Measurements from ENCODE around the gene HBZ. TPM values are rescaled to one million over a fixed set of nuclear protein-coding genes. Genes with fewer than 3 reads are reported as not detected.

Gene HBZ
- total and polyA plus RNA-seq, 7 donors, result 0.10 TPM; not detected in 6

DNA sequence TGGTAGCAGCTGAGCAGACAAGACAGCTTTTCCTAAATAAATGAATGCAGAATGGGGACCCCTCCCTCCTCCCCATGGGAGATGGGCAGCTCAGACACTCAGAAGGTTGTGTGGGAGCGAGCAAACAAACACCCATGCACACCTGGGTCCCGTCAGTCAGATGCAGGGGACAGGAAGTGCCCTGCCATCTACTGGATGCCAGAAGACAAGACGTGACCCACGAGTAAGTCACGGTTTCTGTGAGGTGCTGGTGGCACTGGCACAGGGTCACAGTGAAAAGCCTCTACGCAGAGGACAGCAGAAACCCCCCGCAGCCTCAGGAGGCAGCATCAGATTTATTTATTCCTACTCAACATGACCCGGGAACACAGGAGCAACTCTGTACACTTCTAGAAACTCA lies 36.2 kb downstream of the HBZ start:
- no peak for DNase-seq
- no peaks in the 10 kb centered on the region for H3K4me1 ChIP-seq
- H3K36me3 ChIP-seq, result peaks cover 20 to 66% (median 57%) of the 10 kb centered on the region in 4 donors
- no peak overlapping the region for H3K27ac ChIP-seq
- no peaks in the 10 kb centered on the region for H3K9me3 ChIP-seq
- 62 to 67% methylated on average over 8 of the region's 8 CpGs for WGBS, 2 donors
- H3K4me3 ChIP-seq, result no peak overlapping the region
- TF ChIP-seq POLR2AphosphoS5 (IDR thresholded peaks at IDR 0.05), result no peak
- no peak for TF ChIP-seq EP300 (IDR thresholded peaks at IDR 0.05)
- TF ChIP-seq POLR2A (IDR thresholded peaks at IDR 0.05), result no peak
- no peak for TF ChIP-seq CTCF (IDR thresholded peaks at IDR 0.05)
- intact Hi-C loops (cut with DNase I), result no loop called here
- no peaks in the 10 kb centered on the region for H3K27me3 ChIP-seq

- Histone ChIP-seq H3K9me3 (no peaks in the 10 kb centered on the region), H3K27ac (no peak overlapping the region), H3K4me1 (no peaks in the 10 kb centered on the region), H3K27me3 (no peaks in the 10 kb centered on the region), H3K4me3 (no peak overlapping the region), H3K36me3 (peaks cover 22 to 77% (median 65%) of the 10 kb centered on the region in 4 donors)
- DNase-seq, result no peak
- WGBS, 2 donors, result 96% methylated on average over 34 of the region's 34 CpGs
- no peak for TF ChIP-seq POLR2AphosphoS5 (IDR thresholded peaks at IDR 0.05)
- no peak for TF ChIP-seq POLR2A (IDR thresholded peaks at IDR 0.05)
- no peak for TF ChIP-seq EP300 (IDR thresholded peaks at IDR 0.05)
- intact Hi-C loops (cut with DNase I), result no loop called here
Measured at GRCh38 chr16:189604-190186, 37.3 kb downstream of the HBZ start.

GRCh38 chr16:191831-192230 lies 39.4 kb downstream of the HBZ start:
- no peaks in the 10 kb centered on the region for H3K9me3 ChIP-seq
- H3K27ac ChIP-seq, result no peak overlapping the region
- H3K36me3 ChIP-seq, result peaks cover 31 to 98% (median 79%) of the 10 kb centered on the region in 4 donors
- H3K4me1 ChIP-seq, result no peaks in the 10 kb centered on the region
- H3K4me3 ChIP-seq, result no peak overlapping the region
- no peaks in the 10 kb centered on the region for H3K27me3 ChIP-seq
- DNase-seq, result no peak
- TF ChIP-seq POLR2AphosphoS5 (IDR thresholded peaks at IDR 0.05) (no peak), POLR2A (IDR thresholded peaks at IDR 0.05) (no peak), EP300 (IDR thresholded peaks at IDR 0.05) (no peak), CTCF (IDR thresholded peaks at IDR 0.05) (no peak)
- intact Hi-C loops (cut with DNase I), result no loop called here
- WGBS, 2 donors, result 92 to 94% methylated on average over 4 of the region's 4 CpGs

DNA sequence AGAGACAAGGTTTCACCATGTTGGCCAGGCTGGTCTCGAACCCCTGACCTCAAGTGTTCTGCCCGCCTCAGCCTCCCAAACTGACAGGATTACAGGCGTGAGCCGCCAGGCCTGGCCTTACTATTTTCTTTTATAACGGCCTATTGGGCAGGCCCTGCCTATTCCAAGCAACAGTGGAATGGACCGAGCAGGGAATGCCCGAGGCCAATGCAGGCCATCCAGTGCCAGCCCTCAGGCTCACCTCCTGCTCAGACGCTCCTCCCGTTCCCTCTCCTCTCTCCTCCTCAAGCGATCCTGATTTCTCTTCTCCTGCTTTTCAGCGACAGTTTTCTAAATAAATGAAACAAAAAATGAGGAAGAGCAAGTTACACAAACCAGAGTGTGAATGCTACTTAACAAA lies 40.2 kb downstream of the HBZ start:
- Histone ChIP-seq H3K9me3 (no peaks in the 10 kb centered on the region), H3K4me3 (no peak overlapping the region), H3K36me3 (peaks cover 38 to 100% (median 83%) of the 10 kb centered on the region in 4 donors), H3K27ac (no peak overlapping the region), H3K27me3 (no peaks in the 10 kb centered on the region), H3K4me1 (no peaks in the 10 kb centered on the region)
- intact Hi-C loops (cut with DNase I), result no loop called here
- DNase-seq, result no peak
- TF ChIP-seq EP300 (IDR thresholded peaks at IDR 0.05), result no peak
- no peak for TF ChIP-seq POLR2AphosphoS5 (IDR thresholded peaks at IDR 0.05)
- TF ChIP-seq CTCF (IDR thresholded peaks at IDR 0.05), result no peak
- no peak for TF ChIP-seq POLR2A (IDR thresholded peaks at IDR 0.05)
- WGBS, 2 donors, result 95 to 96% methylated on average over 11 of the region's 11 CpGs

- H3K4me3 ChIP-seq, result no peak overlapping the region
- no peaks in the 10 kb centered on the region for H3K27me3 ChIP-seq
- no peaks in the 10 kb centered on the region for H3K4me1 ChIP-seq
- intact Hi-C loops (cut with DNase I), result no loop called here
- H3K27ac ChIP-seq, result no peak overlapping the region
- no peak for TF ChIP-seq EP300 (IDR thresholded peaks at IDR 0.05)
- TF ChIP-seq POLR2A (IDR thresholded peaks at IDR 0.05), result no peak
- no peaks in the 10 kb centered on the region for H3K9me3 ChIP-seq
- H3K36me3 ChIP-seq, result peaks cover 44 to 100% (median 87%) of the 10 kb centered on the region in 4 donors
- WGBS, 2 donors, result 91 to 95% methylated on average over 15 of the region's 15 CpGs
- no peak for DNase-seq
Measured at GRCh38 chr16:193441-193840, 41.0 kb downstream of the HBZ start.

- TF ChIP-seq POLR2A (IDR thresholded peaks at IDR 0.05), result no peak
- no peak for TF ChIP-seq CTCF (IDR thresholded peaks at IDR 0.05)
- no peak for TF ChIP-seq EP300 (IDR thresholded peaks at IDR 0.05)
- TF ChIP-seq POLR2AphosphoS5 (IDR thresholded peaks at IDR 0.05), result no peak
- Histone ChIP-seq H3K4me1 (no peaks in the 10 kb centered on the region), H3K36me3 (peaks cover 53 to 100% (median 84%) of the 10 kb centered on the region in 4 donors), H3K27me3 (no peaks in the 10 kb centered on the region), H3K4me3 (no peak overlapping the region), H3K9me3 (no peaks in the 10 kb centered on the region), H3K27ac (no peak overlapping the region)
- intact Hi-C loops (cut with DNase I), result no loop called here
- 88 to 98% methylated on average over 6 of the region's 6 CpGs for WGBS, 2 donors
- no peak for DNase-seq
Measured at GRCh38 chr16:194516-194915, 42.1 kb downstream of the HBZ start.

All from sigmoid colon (tissue), 7 donors.